K562 (cell line): ENCODE data around the gene SLC26A1. TPM values are rescaled to one million over a fixed set of nuclear protein-coding genes. Genes with fewer than 3 reads are reported as not detected.

Source experiments
- ATAC-seq: fragments of 200-7000 bp; cut with Tn5 transposase; 3 replicates; pipeline ENCODE4 v1.9.1; 2020; ENCODE audit warnings: moderate library complexity
- BruUV-seq: library from RNA; stranded (reverse); fragments of 400-500 nt; replicated peaks from 2 replicates; lab custom pipeline; 2021; lab: Mats Ljungman, UMichigan
- CTCF ChIA-PET: fragments of 300-600 bp; formaldehyde crosslinking; extraction: SDS; loops from one replicate; lab custom pipeline; 2021; ENCODE audit warnings: low intra/inter-chr PET ratio; lab: Yijun Ruan, JAX
- POLR2A ChIA-PET: fragments of 300-600, 350-650 bp; sonication (Branson Sonifier 250); formaldehyde crosslinking; extraction: SDS; loops from one replicate; lab custom pipeline; 2021; ENCODE audit warnings: antibody characterized with exemption, inconsistent platforms; lab: Yijun Ruan, JAX
- DNase-seq, 4 experiments: peaks; one replicate each; pipeline versions ENCODE4 v3.0.0 to v3.0.0-alpha.2; 2011 to 2018; ENCODE audit warnings: low spot score in 3 of 4, mixed read lengths in 3 of 4; ENCODE audit errors: extremely low read depth in 1 of 4
- FAIRE-seq: peaks from 2 replicates; lab custom pipeline; 2011; peaks lifted over from hg19 to GRCh38; lab: Jason Lieb, UNC
- H2AFZ ChIP-seq: 2 replicates; pipeline ENCODE4 v1.6.0; 2011; ENCODE audit warnings: low read depth, low read length, control low read depth, inconsistent platforms
- H3K27ac ChIP-seq: fragments of 200-600 bp; 3 replicates; pipeline ENCODE4 v1.8.0; 2011; ENCODE audit warnings: low read depth, mild to moderate bottlenecking, control low read depth, inconsistent platforms, low read length, moderate library complexity, mixed read lengths; ENCODE audit errors: extremely low read depth
- H3K27me3 ChIP-seq, 2 experiments: fragments of 300-600 bp in 1 of 2; 2 replicates in 1 of 2; 3 replicates in 1 of 2; pipeline versions ENCODE4 v1.6.0 to v1.8.0; 2011; ENCODE audit warnings: inconsistent platforms in 2 of 2, low read length in 2 of 2, mild to moderate bottlenecking in 1 of 2, mixed read lengths in 1 of 2, moderate library complexity in 1 of 2; ENCODE audit not compliant: control insufficient read depth in 2 of 2, insufficient read depth in 2 of 2
- H3K36me3 ChIP-seq: fragments of 300-600 bp; 3 replicates; pipeline ENCODE4 v1.8.0; 2011; ENCODE audit warnings: mild to moderate bottlenecking, low read length, inconsistent platforms; ENCODE audit not compliant: control insufficient read depth, insufficient read depth
- H3K4me1 ChIP-seq, 2 experiments: fragments of 200-600 bp in 1 of 2; replicated peaks in 1 of 2; 2 replicates in 1 of 2; 3 replicates in 1 of 2; pipeline versions ENCODE4 v1.5.1 to v1.8.0; 2011; ENCODE audit warnings: inconsistent platforms in 2 of 2, low read length in 2 of 2, mild to moderate bottlenecking in 1 of 2, mixed read lengths in 1 of 2, moderate library complexity in 1 of 2; ENCODE audit not compliant: control insufficient read depth in 2 of 2, insufficient read depth in 2 of 2
- H3K4me2 ChIP-seq: 2 replicates; pipeline ENCODE4 v1.6.1; 2011; ENCODE audit warnings: low read length, control low read depth, inconsistent platforms, mixed read lengths; ENCODE audit not compliant: insufficient read depth
- H3K4me3 ChIP-seq: fragments of 200-600 bp; sonication (generic), shearing (Covaris generic); 2 replicates; pipeline ENCODE4 v1.5.1; 2016; ENCODE audit warnings: control low read depth, inconsistent platforms
- H3K79me2 ChIP-seq: fragments of 200-600 bp; 3 replicates; pipeline ENCODE4 v1.8.0; 2011; ENCODE audit warnings: low read length, inconsistent platforms; ENCODE audit not compliant: control insufficient read depth, insufficient read depth
- H3K9ac ChIP-seq, 2 experiments: 2 replicates each; pipeline versions ENCODE4 v1.6.0 to v1.6.1; 2011; ENCODE audit warnings: low read depth in 2 of 2, low read length in 2 of 2, control low read depth in 1 of 2, inconsistent platforms in 1 of 2, mild to moderate bottlenecking in 1 of 2, mixed read lengths in 1 of 2; ENCODE audit not compliant: insufficient read depth in 1 of 2
- H3K9me1 ChIP-seq: one replicate; pipeline ENCODE4 v1.6.0; 2011; ENCODE audit warnings: inconsistent platforms, mild to moderate bottlenecking, low read length, moderate library complexity; ENCODE audit not compliant: control insufficient read depth, insufficient read depth
- H3K9me3 ChIP-seq: replicated peaks from 2 replicates; pipeline ENCODE4 v1.5.1; 2011; ENCODE audit warnings: low read depth, low read length, inconsistent platforms; ENCODE audit not compliant: control insufficient read depth, insufficient read depth
- H4K20me1 ChIP-seq: replicated peaks from 2 replicates; pipeline ENCODE4 v1.6.1; 2011; ENCODE audit warnings: low read length, inconsistent platforms, mixed read lengths; ENCODE audit not compliant: control insufficient read depth, insufficient read depth
- HNRNPUL1 ChIP-seq: fragments of 200-400 bp; formaldehyde crosslinking; IDR thresholded peaks from 2 replicates; pipeline ENCODE4 v1.6.1; 2017; ENCODE audit warnings: low read length
- TAF9B ChIP-seq: fragments of 450-650 bp; IDR thresholded peaks from 2 replicates; pipeline ENCODE4 v1.6.1; 2018; ENCODE audit warnings: mild to moderate bottlenecking; ENCODE audit not compliant: partially characterized antibody
- TEAD1 ChIP-seq, 2 experiments: fragments of 450-650 bp in 1 of 2; sonication (generic) in 1 of 2; formaldehyde crosslinking; IDR thresholded peaks; 2 replicates each; pipeline versions ENCODE4 v1.4.0 to v1.8.0; 2020 to 2022; ENCODE audit warnings: mild to moderate bottlenecking in 2 of 2, missing genetic modification reagents in 1 of 2
- TGIF2 ChIP-seq: sonication (generic); formaldehyde crosslinking; IDR thresholded peaks from 2 replicates; pipeline ENCODE4 v1.8.1; 2022; ENCODE audit warnings: mild to moderate bottlenecking, missing genetic modification reagents, moderate library complexity
- TRIM24 ChIP-seq, 2 experiments: fragments of 450-650 bp; IDR thresholded peaks; 2 replicates each; pipeline ENCODE4 v1.6.1; 2016
- ZNF282 ChIP-seq: sonication (generic); formaldehyde crosslinking; IDR thresholded peaks from 2 replicates; pipeline ENCODE4 v1.8.1; 2023; ENCODE audit warnings: missing genetic modification reagents
- WGBS: fragments of 100-300 bp; shearing (Covaris generic); methylation state at CpG from one replicate; pipeline ENCODE4 v1.1.6; 2016; ENCODE audit warnings: low coverage, mixed read lengths; ENCODE audit not compliant: insufficient coverage; ENCODE audit errors: missing lambda C conversion rate; 5-methylcytosine and 5-hydroxymethylcytosine counted together
- in situ Hi-C: fragments of 300-500 bp; cut with MboI; formaldehyde crosslinking; loops from 4 replicates; pipeline ENCODE4 v1.15.0; 2018; ENCODE audit warnings: inconsistent platforms, mixed read lengths
- intact Hi-C: fragments of 100-400 bp; cut with micrococcal nuclease; formaldehyde crosslinking; loops from 2 replicates; pipeline ENCODE4 v1.14.2; 2022
- polyA plus RNA-seq, 8 experiments: library from polyadenylated mRNA; depleted of rRNA in 4 of 8; stranded (reverse) in 5 of 8; unstranded in 3 of 8; fragments of >200 nt; fragmentation: Nextera tagmentation in 2 of 8; fragmentation: Illumina TruSeq in 1 of 8; extraction: Ambion mirVana in 2 of 8; extraction: Trizol in 1 of 8; gene quantifications; 2 replicates each; pipeline versions ENCODE4 v1.2.1 to v1.2.3, GENCODE V29; 2011 to 2014; ENCODE audit warnings: inconsistent platforms in 1 of 8, missing spikeins in 1 of 8
- total RNA-seq, 7 experiments: library from RNA; depleted of rRNA in 6 of 7; stranded (reverse); fragments of >200 nt in 6 of 7; fragmentation: Illumina TruSeq in 2 of 7; extraction: Trizol in 2 of 7; gene quantifications; 2 replicates each; pipeline versions ENCODE4 v1.2.1 to v1.2.3, GENCODE V29; 2011 to 2021; ENCODE audit warnings: low replicate concordance in 1 of 7
- TF ChIP-seq, protein P1 (sequence below): IDR thresholded peaks from 2 replicates; pipeline ENCODE4 v1.6.1; 2016; ENCODE audit warnings: missing genetic modification characterization, missing compliant biosample characterization
- TF ChIP-seq, protein P2 (sequence below), 2 experiments: fragments of 250-450 bp in 1 of 2; fragments of 450-650 bp in 1 of 2; sonication (Bioruptor Pico) in 1 of 2; IDR thresholded peaks; 2 replicates each; pipeline versions ENCODE4 v1.6.1 to v1.8.0; 2016 to 2021; ENCODE audit warnings: mild to moderate bottlenecking in 2 of 2, moderate library complexity in 2 of 2, missing compliant biosample characterization in 1 of 2, missing genetic modification characterization in 1 of 2
- TF ChIP-seq, protein P3 (sequence below): fragments of 200-400 bp; formaldehyde crosslinking; IDR thresholded peaks from 2 replicates; pipeline ENCODE4 v1.6.1; 2017; ENCODE audit warnings: mild to moderate bottlenecking, low read depth, low read length, moderate library complexity
- TF ChIP-seq, protein P4 (sequence below): fragments of 250-450 bp; sonication (Bioruptor Pico); IDR thresholded peaks from 2 replicates; pipeline ENCODE4 v1.5.0; 2022; ENCODE audit warnings: mild to moderate bottlenecking

SLC26A1 gene
- total and polyA plus RNA-seq, 9 of the 15 experiments (the other 6 are each of a cell fraction or from before 2014, with no cell fraction given), result 0.11 to 4.2 (median 0.95) TPM

DNA sequence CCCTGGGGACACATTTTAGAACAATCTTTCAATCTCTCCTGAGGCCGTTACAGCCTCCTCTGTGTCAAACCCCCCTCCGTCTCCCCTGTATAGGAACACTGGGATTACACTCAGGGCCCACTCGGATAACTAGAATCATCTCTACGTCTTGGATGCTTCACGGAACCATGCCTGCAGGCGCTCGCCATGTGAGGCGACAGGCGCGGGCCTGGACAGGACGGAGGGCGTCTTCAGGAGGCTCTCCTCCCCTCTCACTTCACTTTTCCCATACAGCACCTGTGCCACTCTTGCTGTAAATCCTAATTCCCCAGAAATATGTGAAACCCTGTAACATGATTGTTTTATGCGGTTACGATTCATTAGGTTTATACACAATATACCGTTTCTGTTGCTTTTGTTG is 10.4 kb downstream of the SLC26A1 start:
- H3K4me1 ChIP-seq, result peaks cover 43 to 59% of the 10 kb centered on the region in 2 experiments
- no peak for TF ChIP-seq TRIM24 (IDR thresholded peaks at IDR 0.05)
- TF ChIP-seq, protein P1, sequence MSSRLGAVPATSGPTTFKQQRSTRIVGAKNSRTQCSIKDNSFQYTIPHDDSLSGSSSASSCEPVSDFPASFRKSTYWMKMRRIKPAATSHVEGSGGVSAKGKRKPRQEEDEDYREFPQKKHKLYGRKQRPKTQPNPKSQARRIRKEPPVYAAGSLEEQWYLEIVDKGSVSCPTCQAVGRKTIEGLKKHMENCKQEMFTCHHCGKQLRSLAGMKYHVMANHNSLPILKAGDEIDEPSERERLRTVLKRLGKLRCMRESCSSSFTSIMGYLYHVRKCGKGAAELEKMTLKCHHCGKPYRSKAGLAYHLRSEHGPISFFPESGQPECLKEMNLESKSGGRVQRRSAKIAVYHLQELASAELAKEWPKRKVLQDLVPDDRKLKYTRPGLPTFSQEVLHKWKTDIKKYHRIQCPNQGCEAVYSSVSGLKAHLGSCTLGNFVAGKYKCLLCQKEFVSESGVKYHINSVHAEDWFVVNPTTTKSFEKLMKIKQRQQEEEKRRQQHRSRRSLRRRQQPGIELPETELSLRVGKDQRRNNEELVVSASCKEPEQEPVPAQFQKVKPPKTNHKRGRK, result no peak
- no peak for TF ChIP-seq TGIF2
- no peak for TF ChIP-seq TEAD1 (CRISPR knock-in tag; IDR thresholded peaks at IDR 0.05)
- TF ChIP-seq, protein P2, sequence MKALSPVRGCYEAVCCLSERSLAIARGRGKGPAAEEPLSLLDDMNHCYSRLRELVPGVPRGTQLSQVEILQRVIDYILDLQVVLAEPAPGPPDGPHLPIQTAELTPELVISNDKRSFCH (CRISPR knock-in tag; IDR thresholded peaks at IDR 0.05), result no peak
- TF ChIP-seq, protein P2 (tag; IDR thresholded peaks at IDR 0.05), result no peak
- no peak for TF ChIP-seq HNRNPUL1
- TF ChIP-seq TAF9B, result no peak
- TF ChIP-seq, protein P3, sequence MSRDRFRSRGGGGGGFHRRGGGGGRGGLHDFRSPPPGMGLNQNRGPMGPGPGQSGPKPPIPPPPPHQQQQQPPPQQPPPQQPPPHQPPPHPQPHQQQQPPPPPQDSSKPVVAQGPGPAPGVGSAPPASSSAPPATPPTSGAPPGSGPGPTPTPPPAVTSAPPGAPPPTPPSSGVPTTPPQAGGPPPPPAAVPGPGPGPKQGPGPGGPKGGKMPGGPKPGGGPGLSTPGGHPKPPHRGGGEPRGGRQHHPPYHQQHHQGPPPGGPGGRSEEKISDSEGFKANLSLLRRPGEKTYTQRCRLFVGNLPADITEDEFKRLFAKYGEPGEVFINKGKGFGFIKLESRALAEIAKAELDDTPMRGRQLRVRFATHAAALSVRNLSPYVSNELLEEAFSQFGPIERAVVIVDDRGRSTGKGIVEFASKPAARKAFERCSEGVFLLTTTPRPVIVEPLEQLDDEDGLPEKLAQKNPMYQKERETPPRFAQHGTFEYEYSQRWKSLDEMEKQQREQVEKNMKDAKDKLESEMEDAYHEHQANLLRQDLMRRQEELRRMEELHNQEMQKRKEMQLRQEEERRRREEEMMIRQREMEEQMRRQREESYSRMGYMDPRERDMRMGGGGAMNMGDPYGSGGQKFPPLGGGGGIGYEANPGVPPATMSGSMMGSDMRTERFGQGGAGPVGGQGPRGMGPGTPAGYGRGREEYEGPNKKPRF, result no peak
- no peak for TF ChIP-seq ZNF282 (CRISPR knock-in tag)
- TF ChIP-seq, protein P4, sequence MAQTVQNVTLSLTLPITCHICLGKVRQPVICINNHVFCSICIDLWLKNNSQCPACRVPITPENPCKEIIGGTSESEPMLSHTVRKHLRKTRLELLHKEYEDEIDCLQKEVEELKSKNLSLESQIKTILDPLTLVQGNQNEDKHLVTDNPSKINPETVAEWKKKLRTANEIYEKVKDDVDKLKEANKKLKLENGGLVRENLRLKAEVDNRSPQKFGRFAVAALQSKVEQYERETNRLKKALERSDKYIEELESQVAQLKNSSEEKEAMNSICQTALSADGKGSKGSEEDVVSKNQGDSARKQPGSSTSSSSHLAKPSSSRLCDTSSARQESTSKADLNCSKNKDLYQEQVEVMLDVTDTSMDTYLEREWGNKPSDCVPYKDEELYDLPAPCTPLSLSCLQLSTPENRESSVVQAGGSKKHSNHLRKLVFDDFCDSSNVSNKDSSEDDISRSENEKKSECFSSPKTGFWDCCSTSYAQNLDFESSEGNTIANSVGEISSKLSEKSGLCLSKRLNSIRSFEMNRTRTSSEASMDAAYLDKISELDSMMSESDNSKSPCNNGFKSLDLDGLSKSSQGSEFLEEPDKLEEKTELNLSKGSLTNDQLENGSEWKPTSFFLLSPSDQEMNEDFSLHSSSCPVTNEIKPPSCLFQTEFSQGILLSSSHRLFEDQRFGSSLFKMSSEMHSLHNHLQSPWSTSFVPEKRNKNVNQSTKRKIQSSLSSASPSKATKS (CRISPR knock-in tag), result no peak
- no TSS peak for BruUV-seq
- in situ Hi-C loops (no loop called here), intact Hi-C loops (loop anchor here (10.0 kb wide), 2 partner anchors 218 to 298 kb away; partner anchors contain the start of gene SLC49A3)
- no peaks in the 10 kb centered on the region for H3K36me3 ChIP-seq
- ATAC-seq, result no peak
- H3K27ac ChIP-seq, result no peak overlapping the region
- H3K79me2 ChIP-seq, result peaks cover 28% of the 10 kb centered on the region
- CTCF ChIA-PET, result no interaction called here
- H3K9ac ChIP-seq, result peak overlapping the region in 1 of 2 experiments; percentile 74; a peak in 1 of 4 replicates
- H3K4me3 ChIP-seq, result no peak overlapping the region
- H3K4me2 ChIP-seq, result no peak overlapping the region
- 90% methylated on average over 15 of the region's 15 CpGs for WGBS
- H3K9me1 ChIP-seq, result no peaks in the 10 kb centered on the region
- H4K20me1 ChIP-seq, result no peaks in the 10 kb centered on the region
- no peaks in the 10 kb centered on the region for H3K27me3 ChIP-seq
- no peak for DNase-seq
- no peaks in the 10 kb centered on the region; the same call in 1 of the 2 replicates for H3K9me3 ChIP-seq
- POLR2A ChIA-PET, result no interaction called here
- H2AFZ ChIP-seq, result no peak overlapping the region
- no peak for FAIRE-seq
